ENCODE results near the gene CYP4F22.

CYP4F22 gene

GRCh38 chr19:15534957-15535864 is 26.9 kb downstream of the CYP4F22 start:
- no peak for DNase-seq (ENCODE audit: low read depth)

GRCh38 chr19:15536350-15536749 is 28.0 kb downstream of the CYP4F22 start:
- no peak for DNase-seq (ENCODE audit: low read depth)

GRCh38 chr19:15538774-15539173 is 30.4 kb downstream of the CYP4F22 start:
- no peak for DNase-seq (ENCODE audit: low read depth)

- DNase-seq (ENCODE audit: low read depth): no peak
Measured at GRCh38 chr19:15539638-15540037, 31.3 kb downstream of the CYP4F22 start.

GRCh38 chr19:15540435-15540834 is 32.1 kb downstream of the CYP4F22 start:
- DNase-seq (ENCODE audit: low read depth): no peak

- DNase-seq (ENCODE audit: low read depth): no peak
Measured at GRCh38 chr19:15544283-15544682, 36.0 kb downstream of the CYP4F22 start.

GRCh38 chr19:15544970-15545369 is 36.6 kb downstream of the CYP4F22 start:
- no peak for DNase-seq (ENCODE audit: low read depth)

GRCh38 chr19:15548648-15549047 is 40.3 kb downstream of the CYP4F22 start:
- DNase-seq (ENCODE audit: low read depth): no peak

- DNase-seq (ENCODE audit: low read depth): no peak
Measured at GRCh38 chr19:15549581-15549980, 41.3 kb downstream of the CYP4F22 start.

GRCh38 chr19:15550273-15550672 is 41.9 kb downstream of the CYP4F22 start:
- DNase-seq (ENCODE audit: low read depth): no peak

GRCh38 chr19:15550929-15551292 is 42.6 kb downstream of the CYP4F22 start:
- no peak for DNase-seq (ENCODE audit: low read depth)

GRCh38 chr19:15551293-15552004 is 43.1 kb downstream of the CYP4F22 start:
- no peak for DNase-seq (ENCODE audit: low read depth)

GRCh38 chr19:15555021-15555420 is 46.7 kb downstream of the CYP4F22 start:
- no peak for DNase-seq (ENCODE audit: low read depth)

- DNase-seq (ENCODE audit: low read depth): peak; percentile 73
Measured at GRCh38 chr19:15555759-15556633, 47.7 kb downstream of the CYP4F22 start.

- DNase-seq (ENCODE audit: low read depth): no peak
Measured at GRCh38 chr19:15556634-15557181, 48.4 kb downstream of the CYP4F22 start.

- DNase-seq (ENCODE audit: low read depth): no peak
Measured at GRCh38 chr19:15557223-15557622, 48.9 kb downstream of the CYP4F22 start.

GRCh38 chr19:15562145-15562544 is 53.8 kb downstream of the CYP4F22 start:
- no peak for DNase-seq (ENCODE audit: low read depth)

GRCh38 chr19:15562861-15563260 is 54.5 kb downstream of the CYP4F22 start:
- DNase-seq (ENCODE audit: low read depth): no peak

GRCh38 chr19:15563325-15563794 is 55.0 kb downstream of the CYP4F22 start:
- DNase-seq (ENCODE audit: low read depth): no peak

- DNase-seq (ENCODE audit: low read depth): no peak
Measured at GRCh38 chr19:15563931-15564330, 55.6 kb downstream of the CYP4F22 start.

GRCh38 chr19:15564534-15565168 is 56.3 kb downstream of the CYP4F22 start:
- no peak for DNase-seq (ENCODE audit: low read depth)

Data from stromal cell of bone marrow (primary cell).